ENCODE data around the gene WWOX.

The WWOX gene

DNA sequence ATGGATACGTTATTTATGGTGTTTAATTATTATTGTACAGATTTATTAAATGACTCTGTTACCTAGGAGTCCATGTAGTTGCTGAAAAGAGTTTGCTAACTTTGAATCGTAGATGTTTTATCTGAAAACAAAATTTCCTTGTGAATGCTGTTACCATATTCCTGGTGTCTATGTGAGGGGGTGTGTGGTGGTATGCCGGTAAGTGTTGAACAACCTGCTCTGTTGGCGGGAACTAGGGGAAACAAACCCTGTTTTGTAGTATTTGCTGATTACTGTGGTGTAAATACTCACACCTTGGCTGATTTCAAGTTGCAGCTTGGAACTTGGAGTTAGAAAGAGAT is 386.4 kb downstream of the WWOX start:
- DNase-seq (ENCODE audit: low read depth, low spot score) = no peak
- ChIA-PET CTCF (no interaction called here), POLR2A (no interaction called here)
- TF ChIP-seq, protein P1, sequence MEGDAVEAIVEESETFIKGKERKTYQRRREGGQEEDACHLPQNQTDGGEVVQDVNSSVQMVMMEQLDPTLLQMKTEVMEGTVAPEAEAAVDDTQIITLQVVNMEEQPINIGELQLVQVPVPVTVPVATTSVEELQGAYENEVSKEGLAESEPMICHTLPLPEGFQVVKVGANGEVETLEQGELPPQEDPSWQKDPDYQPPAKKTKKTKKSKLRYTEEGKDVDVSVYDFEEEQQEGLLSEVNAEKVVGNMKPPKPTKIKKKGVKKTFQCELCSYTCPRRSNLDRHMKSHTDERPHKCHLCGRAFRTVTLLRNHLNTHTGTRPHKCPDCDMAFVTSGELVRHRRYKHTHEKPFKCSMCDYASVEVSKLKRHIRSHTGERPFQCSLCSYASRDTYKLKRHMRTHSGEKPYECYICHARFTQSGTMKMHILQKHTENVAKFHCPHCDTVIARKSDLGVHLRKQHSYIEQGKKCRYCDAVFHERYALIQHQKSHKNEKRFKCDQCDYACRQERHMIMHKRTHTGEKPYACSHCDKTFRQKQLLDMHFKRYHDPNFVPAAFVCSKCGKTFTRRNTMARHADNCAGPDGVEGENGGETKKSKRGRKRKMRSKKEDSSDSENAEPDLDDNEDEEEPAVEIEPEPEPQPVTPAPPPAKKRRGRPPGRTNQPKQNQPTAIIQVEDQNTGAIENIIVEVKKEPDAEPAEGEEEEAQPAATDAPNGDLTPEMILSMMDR (IDR thresholded peaks at IDR 0.05; ENCODE audit: insufficient read depth, low read length, missing control alignments) = no peak
- H3K4me3 ChIP-seq (ENCODE audit: low read depth, low read length) = no peak overlapping the region

DNA sequence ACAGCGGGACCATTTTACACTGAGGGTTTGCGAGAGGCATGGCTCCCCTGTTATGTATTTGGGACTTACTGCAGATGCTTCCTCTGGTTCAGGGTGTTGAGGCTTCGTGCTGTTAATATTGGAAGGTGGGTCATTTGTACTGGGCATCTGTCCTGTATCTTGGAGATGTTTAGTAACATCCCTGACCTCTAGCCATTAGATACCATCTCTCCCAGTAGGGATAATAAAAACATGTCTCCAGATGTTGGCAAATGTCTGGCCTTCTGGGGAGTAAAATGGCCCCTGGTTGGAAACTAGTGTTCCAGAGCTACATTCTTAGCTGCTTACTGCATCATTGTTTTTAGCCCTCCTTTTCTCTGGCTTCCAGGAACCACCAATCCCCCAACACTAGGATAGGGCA is 388.0 kb downstream of the WWOX start:
- H3K4me3 ChIP-seq (ENCODE audit: low read depth, low read length) = no peak overlapping the region
- ChIA-PET CTCF (no interaction called here), POLR2A (no interaction called here)
- TF ChIP-seq, protein P1 (IDR thresholded peaks at IDR 0.05; ENCODE audit: insufficient read depth, low read length, missing control alignments) = no peak
- DNase-seq (ENCODE audit: low read depth, low spot score) = no peak

DNA sequence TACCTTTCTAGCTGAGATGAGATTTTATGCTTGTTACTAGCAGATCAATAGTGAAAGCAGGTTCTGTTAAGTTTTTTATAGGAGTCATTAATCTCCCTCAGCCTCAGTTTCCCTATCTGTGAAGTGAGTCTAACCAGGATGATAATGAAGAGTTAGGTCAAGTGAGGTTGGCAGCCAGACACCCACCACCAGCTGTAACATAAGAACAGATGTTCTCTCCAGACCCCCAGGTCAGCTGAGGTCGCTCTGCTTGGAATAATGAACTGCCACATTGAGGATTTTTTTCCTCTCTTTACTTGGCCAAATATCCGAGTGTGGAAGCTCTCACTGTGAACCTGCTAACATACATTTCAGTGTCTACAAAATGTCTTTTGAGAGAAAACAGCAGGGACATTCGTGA is 389.6 kb downstream of the WWOX start:
- no peak for DNase-seq (ENCODE audit: low read depth, low spot score)
- no peak overlapping the region for H3K4me3 ChIP-seq (ENCODE audit: low read depth, low read length)
- TF ChIP-seq, protein P1 (IDR thresholded peaks at IDR 0.05; ENCODE audit: insufficient read depth, low read length, missing control alignments) = no peak
- ChIA-PET CTCF (no interaction called here), POLR2A (no interaction called here)

DNA sequence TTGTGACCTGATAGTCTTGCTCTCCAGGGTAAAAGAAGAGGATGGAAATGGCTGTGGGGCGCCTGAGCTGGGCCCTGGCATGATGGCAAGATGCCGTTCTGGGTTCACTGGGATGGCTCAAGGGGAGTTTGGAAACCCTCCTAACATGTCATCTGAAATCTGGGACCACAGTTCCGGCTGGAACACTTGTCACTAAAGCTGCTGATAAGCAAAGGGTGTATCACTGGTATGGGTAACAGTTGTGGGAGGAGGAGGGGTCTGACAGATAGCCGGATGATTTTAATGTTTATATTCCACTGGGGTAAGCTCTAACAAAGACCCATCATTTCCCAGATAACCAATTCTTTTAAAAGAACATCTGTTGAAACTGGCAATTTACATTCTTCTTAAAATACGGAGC is 390.2 kb downstream of the WWOX start:
- POLR2A ChIA-PET = no interaction called here
- H3K4me3 ChIP-seq (ENCODE audit: low read depth, low read length) = no peak overlapping the region
- CTCF ChIA-PET = no interaction called here
- TF ChIP-seq, protein P1 (IDR thresholded peaks at IDR 0.05; ENCODE audit: insufficient read depth, low read length, missing control alignments) = no peak
- no peak for DNase-seq (ENCODE audit: low read depth, low spot score)

DNA sequence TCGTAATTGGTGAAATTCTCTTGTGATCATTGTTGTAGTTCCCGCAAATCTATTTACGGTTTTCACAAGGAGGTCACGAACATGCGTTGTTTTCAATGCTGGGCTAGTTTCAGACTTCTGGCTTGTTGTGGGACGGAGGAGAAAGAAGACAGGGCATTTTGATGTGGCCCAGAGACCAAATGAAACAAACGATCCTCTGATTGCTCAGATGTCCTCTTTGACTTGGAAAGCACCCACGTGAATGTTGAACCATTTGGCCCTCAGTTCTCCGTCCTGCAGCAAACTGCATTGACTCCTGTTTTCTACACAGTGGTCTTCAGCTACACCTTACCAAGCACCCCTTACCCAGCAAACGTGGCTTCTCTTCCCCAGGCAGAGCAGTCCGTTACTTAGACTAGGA is 391.0 kb downstream of the WWOX start:
- DNase-seq (ENCODE audit: low read depth, low spot score) = no peak
- ChIA-PET POLR2A (no interaction called here), CTCF (no interaction called here)
- TF ChIP-seq, protein P1 (IDR thresholded peaks at IDR 0.05; ENCODE audit: insufficient read depth, low read length, missing control alignments) = no peak
- no peak overlapping the region for H3K4me3 ChIP-seq (ENCODE audit: low read depth, low read length)

DNA sequence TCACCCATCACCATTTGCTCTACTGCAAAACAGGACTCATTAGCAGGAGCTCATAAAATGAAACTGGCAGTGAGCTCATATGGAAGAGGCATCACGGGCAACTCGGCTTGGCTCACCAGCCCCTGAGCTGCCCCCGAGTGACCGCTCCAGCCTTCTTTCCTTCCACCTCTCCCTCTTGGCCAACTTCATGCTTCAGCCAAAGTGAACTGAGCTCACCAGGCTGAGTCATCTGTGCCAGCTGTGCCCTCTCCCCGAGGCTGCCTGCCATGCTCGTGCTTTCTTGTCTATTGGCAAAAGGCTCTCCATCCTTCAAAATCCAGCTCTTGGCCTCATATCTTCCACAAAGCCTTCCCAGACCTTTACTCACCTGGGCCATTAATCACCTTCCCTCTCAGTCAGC is 391.4 kb downstream of the WWOX start:
- TF ChIP-seq, protein P1 (IDR thresholded peaks at IDR 0.05; ENCODE audit: insufficient read depth, low read length, missing control alignments) = no peak
- ChIA-PET POLR2A (no interaction called here), CTCF (no interaction called here)
- no peak for DNase-seq (ENCODE audit: low read depth, low spot score)
- no peak overlapping the region for H3K4me3 ChIP-seq (ENCODE audit: low read depth, low read length)

Data from AG04449 (cell line).